Activated CD4-positive, CD25-positive, alpha-beta regulatory T cell (primary cell): ENCODE data around the gene PKLR.

ENCODE experiments used
- DNase-seq, 4 experiments: peaks; one replicate each; lab custom pipeline; 2025; lab: John Stamatoyannopoulos, UW

The PKLR gene

GRCh38 chr1:155285063-155285462 is 16.2 kb downstream of the PKLR start:
- DNase-seq, result no peak

- DNase-seq, result no peak
Observed at GRCh38 chr1:155284476-155284875, 16.8 kb downstream of the PKLR start.

GRCh38 chr1:155282488-155283091 is 18.6 kb downstream of the PKLR start:
- no peak for DNase-seq

- no peak for DNase-seq
Observed at GRCh38 chr1:155279268-155279667, 22.0 kb downstream of the PKLR start.

- DNase-seq, result no peak
Observed at GRCh38 chr1:155278689-155279160, 22.5 kb downstream of the PKLR start.

GRCh38 chr1:155277902-155278688 is 23.1 kb downstream of the PKLR start:
- peak; percentile 42 to 57 (median 52) for DNase-seq

- peak; percentile 63 to 89 (median 72) for DNase-seq
Observed at GRCh38 chr1:155277070-155277901, 24.0 kb downstream of the PKLR start, which contains the start of gene HCN3. TSS of gene HCN3 (plus strand) at chr1:155277463. CDS start at chr1:155277591, 128 bp downstream.

- peak; percentile 88 to 95 (median 92) for DNase-seq
Observed at GRCh38 chr1:155273343-155274245, 27.6 kb downstream of the PKLR start, which contains the start of gene CLK2. TSS of gene CLK2 (minus strand) at chr1:155273504. CDS start at chr1:155270977, 2,527 bp downstream.

GRCh38 chr1:155272466-155273342 is 28.5 kb downstream of the PKLR start:
- peak in 2 of 4 experiments; percentile 47 to 55 for DNase-seq

- DNase-seq, result no peak
Observed at GRCh38 chr1:155269381-155269780, 31.9 kb downstream of the PKLR start.

GRCh38 chr1:155268630-155269029 is 32.6 kb downstream of the PKLR start:
- no peak for DNase-seq

- no peak for DNase-seq
Observed at GRCh38 chr1:155267373-155267772, 33.9 kb downstream of the PKLR start.

- DNase-seq, result no peak
Observed at GRCh38 chr1:155266553-155266952, 34.7 kb downstream of the PKLR start.

GRCh38 chr1:155263067-155263466 is 38.2 kb downstream of the PKLR start:
- no peak for DNase-seq

- DNase-seq, result peak; percentile 64 to 71 (median 66)
Observed at GRCh38 chr1:155261852-155262673, 39.2 kb downstream of the PKLR start, which contains the start of gene SCAMP3. TSS of gene SCAMP3 (minus strand) at chr1:155262360. CDS start at chr1:155262151, 209 bp downstream.

GRCh38 chr1:155261493-155261851 is 39.8 kb downstream of the PKLR start:
- DNase-seq, result no peak

- no peak for DNase-seq
Observed at GRCh38 chr1:155260276-155260675, 41.0 kb downstream of the PKLR start.

- no peak for DNase-seq
Observed at GRCh38 chr1:155256058-155256852, 45.0 kb downstream of the PKLR start.
